HG03520 (cell line): ENCODE results near the gene CAMTA1.
"Not testable (repeated sequence)": the region's sequence is repeated elsewhere in the genome, so short reads cannot be mapped to it uniquely, and the experiment has no call there.

ENCODE experiments used
- ATAC-seq: cut with Tn5 transposase; IDR thresholded peaks from one replicate; pipeline ENCODE4 v1.9.1; 2021; ENCODE audit warnings: mild to moderate bottlenecking, moderate library complexity; ENCODE audit not compliant: unreplicated experiment

Gene CAMTA1

DNA sequence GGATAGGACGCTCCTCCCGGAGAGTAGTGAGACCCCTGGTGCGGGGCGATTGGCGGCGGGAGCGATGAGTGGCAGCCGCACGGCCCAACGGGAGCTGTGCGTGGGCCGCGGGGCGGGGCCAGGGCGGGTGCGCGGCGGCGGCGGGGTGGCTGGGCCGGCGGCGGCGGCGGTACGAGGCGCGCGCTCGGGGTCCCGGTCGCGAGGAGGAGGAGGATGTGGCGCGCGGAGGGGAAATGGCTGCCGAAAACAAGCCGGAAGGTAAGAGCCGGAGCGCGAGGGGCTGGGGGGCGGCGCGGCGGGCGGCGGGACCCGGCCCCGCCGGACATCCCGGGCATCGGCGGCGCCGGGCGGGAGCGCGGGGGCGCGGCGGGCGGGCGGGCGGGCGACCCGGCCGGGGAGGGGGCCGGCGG lies at the start of gene CAMTA1:
CAMTA1 (plus strand) TSS at position 137 of the 410 bp plus-strand sequence; CDS start at position 214, 77 bp downstream.
- ATAC-seq = no peak

- ATAC-seq = no peak
Observed at GRCh38 chr1:6738987-6739676, 46.1 kb upstream of the CAMTA1 start.

GRCh38 chr1:6742676-6743188 lies 42.5 kb upstream of the CAMTA1 start:
- not testable (repeated sequence) for ATAC-seq

DNA sequence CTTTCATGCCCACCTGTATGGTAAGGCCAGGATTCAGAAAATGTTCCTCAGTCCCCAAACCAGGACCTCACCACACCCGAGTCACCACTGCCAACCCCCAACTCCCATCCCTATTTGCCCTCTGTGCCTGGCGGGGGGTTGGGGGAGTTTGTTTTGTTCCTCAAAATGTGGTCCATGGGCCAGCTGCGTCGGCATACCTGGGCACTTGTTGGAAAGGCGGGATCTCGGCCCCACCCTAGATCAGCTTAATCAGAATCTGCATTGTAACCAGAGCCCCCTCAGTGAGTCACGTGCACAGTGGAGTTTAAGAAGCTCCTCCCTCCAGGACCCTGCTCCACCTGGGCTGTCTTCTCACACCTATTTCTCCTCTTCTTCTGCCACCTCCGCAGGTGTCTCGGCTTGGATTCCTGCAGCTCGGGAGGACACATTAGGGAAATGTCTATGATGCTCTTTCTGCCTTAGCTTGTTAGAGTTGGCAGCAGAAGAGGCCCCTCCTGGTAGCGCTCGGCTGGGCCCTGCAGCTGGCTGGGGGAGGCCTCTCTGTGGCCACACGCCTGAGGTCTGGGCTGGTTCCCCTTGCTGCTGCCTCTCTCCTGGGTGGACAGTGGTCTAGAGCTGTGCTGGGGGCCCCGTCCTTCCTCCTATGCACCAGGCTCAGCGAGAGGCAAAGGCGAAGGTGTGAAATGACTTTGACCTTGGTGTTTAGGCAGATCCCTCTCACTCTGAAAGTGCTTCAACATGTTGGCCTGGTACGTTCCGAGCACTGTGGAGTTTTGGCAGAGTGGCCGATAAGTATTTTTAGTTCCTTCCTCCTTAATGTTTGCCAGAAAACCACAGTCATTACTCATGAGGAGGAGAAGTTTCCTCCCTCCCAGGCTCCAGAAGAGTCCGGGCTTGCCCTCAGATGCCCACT lies 41.8 kb upstream of the CAMTA1 start:
- no peak for ATAC-seq

DNA sequence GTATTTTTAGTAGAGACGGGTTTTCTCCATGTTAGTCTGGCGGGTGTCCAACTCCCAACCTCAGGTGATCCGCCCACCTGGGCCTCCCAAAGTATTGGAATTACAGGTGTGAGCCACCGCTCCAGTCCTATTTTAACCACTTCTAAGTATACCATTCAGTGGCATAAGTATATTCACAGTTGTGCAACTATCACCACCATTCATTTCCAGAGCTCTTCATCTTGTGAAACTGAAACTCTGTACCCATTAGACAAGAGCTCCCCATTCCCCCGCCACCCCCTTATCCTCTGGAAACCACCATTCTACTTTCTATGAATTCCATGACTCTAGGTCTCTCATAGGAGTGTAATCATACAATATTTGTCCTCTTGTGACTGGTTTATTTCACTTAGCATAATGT lies 40.2 kb upstream of the CAMTA1 start:
- ATAC-seq = no peak

GRCh38 chr1:6747674-6748073 lies 37.6 kb upstream of the CAMTA1 start:
- no peak for ATAC-seq

DNA sequence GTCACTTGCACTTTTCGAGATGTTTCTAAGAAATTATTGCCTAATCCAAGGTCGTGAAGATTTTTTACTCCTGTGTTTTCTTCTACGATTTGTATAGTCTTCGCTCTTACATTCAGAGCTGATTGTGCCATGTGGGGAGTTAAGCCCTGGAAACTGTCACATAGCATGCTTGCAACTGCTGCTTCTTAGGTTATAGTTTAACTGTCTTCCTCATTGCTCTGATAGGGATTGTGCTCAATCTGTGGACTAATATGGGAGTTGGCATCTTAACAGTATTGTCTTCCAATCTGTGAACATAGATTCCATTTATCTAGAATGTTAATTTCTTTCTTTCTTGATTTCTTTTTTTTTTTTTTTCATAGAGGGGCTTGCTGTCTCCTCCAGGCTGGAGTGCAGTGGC lies 34.8 kb upstream of the CAMTA1 start:
- no peak for ATAC-seq

GRCh38 chr1:6753320-6754140 lies 31.7 kb upstream of the CAMTA1 start:
- ATAC-seq = no peak

- no peak for ATAC-seq
Observed at GRCh38 chr1:6756457-6756856, 28.8 kb upstream of the CAMTA1 start.

DNA sequence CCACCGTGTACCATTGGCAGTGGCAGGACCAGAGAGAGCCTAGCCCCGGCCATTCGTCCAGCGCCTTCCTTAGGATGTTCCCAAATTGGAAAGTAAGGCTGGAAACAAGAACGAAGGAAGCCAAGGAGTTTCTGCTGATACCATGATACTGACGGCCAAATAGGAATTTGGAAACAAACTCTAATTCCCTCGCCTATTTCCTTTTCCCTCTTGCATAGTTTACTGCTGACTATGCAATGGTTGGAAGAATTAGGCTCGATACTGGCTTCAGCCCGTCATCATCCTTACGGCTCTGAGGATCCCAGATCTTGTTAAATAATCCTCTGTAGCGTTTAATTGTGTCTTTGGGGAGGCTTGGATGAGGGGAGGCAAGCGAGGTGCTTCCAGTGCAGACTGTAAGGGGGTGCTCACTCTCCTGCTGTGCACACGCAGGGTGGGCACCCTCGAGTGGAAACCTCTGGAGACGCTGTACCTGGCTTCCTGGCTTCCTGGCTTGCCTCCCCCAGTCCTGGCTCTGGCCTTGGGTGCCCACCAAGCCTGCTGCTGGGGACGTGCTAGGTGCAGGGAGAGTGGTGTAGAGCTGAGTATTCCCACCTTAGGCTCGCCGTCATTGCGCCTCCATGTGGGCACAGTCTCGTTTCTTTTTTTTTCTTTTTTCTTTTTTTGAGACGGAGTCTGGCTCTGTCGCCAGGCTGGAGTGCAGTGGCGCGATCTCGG lies 27.4 kb upstream of the CAMTA1 start:
- no peak for ATAC-seq

DNA sequence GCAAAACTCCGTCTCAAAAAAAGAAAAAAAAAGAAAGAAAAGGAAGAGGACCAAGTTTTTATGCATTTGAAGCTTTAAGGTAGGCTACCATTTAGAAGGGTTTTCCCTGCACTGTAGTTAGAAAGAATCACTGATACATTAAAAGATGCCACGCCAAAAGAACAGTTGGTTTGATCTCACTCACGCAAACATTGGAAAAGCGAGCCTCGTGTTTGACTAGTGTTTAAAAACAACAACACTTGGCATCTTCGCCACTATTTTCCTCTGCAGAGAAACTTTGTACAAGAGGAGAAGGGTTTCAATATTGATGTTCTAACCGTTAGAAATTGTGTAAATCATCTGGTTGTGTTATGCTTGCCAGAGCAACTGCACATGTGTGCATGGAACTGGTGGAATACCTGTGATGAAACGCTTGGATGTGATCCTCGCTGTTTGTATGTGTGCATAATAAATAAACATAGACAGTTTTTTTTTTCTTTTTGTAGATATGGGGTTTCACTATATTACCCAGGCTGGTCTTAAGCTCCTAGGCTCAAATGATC lies 24.0 kb upstream of the CAMTA1 start:
- ATAC-seq = no peak

- ATAC-seq = no peak
Observed at GRCh38 chr1:6762060-6762459, 23.2 kb upstream of the CAMTA1 start.

DNA sequence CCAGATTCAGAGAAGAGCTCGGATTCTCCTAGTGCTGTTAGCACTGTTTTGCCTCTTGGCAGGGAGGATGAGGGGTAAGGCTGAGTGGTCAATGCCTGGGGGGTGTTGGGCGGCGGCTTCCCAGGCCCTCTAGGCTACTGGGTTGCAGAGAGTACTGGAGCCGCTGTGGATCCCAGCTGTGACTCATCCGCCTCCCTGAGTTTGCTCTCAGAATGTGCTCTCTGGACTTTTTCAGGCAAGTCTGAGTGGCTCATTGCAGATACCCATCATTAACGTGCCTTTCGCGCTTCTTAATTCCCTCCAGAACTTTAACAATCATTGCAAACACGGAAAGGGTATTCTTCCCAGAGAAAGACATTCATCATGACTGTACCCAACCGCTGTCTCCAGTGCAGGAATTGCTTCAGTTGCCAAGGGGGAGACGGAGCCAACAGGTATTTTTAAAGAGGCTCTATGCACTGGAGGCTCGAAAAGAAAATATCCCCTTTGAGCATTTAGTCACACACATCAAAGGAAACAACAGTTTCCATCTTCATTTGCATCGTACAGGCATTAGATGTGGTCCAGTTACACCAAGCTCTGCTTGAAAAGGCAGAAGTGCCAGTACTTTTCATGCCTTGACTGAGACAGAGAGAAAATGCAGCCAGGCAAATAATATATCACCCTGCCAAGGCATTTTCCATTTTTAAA lies 14.4 kb upstream of the CAMTA1 start:
- no peak for ATAC-seq

DNA sequence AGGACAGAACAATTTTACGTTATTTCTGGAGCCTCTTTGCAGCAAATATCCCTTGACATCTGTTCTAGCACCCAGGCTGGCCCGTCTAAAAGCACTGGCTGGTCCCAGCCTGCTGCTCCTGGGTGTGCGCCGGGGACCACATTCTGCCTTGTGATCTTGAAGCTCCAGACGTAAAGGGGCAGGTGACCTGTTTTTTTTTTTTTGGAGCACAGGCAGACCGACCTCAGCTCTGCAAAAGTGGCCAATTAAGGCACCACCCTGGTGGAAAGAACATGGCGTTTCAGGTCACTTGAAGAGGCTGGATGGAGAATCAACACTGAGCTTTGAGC lies 13.8 kb upstream of the CAMTA1 start:
- no peak for ATAC-seq

GRCh38 chr1:6774381-6774780 lies 10.9 kb upstream of the CAMTA1 start:
- ATAC-seq = no peak

DNA sequence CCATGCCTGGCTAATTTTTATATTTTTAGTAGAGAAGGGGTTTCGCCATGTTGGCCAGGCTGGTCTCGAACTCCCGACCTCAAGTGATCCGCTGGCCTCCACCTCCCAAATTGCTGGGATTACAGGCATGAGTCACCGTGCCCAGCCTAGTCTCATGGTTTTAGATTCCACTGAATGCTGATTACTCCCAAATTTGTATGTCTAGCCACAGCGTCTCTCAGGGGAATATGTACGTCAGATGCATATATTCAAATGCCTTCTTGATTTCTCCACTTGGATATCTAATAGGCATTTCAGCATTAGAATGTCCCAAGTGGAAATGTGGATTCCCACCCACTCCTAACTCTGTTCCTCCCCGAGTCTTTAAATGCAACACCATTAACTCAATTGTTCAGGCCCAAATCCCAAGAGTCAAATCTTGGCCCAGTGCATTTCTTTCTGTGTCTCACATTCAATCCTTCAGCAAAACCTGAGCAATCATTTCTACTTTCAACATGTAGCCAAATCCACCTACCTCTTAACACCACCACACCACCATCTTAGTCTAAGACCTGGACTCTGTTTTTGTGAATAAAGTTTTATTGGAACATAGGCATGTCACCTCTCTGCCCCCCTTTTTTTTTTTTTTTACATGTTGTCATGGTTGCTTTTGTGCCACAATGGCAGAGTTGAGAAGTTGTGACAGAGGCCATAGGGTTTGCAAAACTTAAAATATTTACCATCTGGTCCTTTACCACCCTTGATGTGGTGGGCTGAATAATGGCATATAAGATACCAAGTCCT lies 9.8 kb upstream of the CAMTA1 start:
- ATAC-seq = no peak

GRCh38 chr1:6776389-6776788 lies 8.9 kb upstream of the CAMTA1 start:
- ATAC-seq = no peak

GRCh38 chr1:6776895-6777294 lies 8.4 kb upstream of the CAMTA1 start:
- ATAC-seq = no peak

- ATAC-seq = no peak
Observed at GRCh38 chr1:6777813-6778212, 7.4 kb upstream of the CAMTA1 start.
